GM12801 (cell line): Measurements from ENCODE around the gene GABBR2.

Experiments
- TF ChIP-seq, protein P1 (sequence below): IDR thresholded peaks from one replicate; pipeline ENCODE4 v1.5.1; 2011; ENCODE audit warnings: control low read depth; ENCODE audit not compliant: insufficient read length; ENCODE audit errors: extremely low read depth

GABBR2 gene

DNA sequence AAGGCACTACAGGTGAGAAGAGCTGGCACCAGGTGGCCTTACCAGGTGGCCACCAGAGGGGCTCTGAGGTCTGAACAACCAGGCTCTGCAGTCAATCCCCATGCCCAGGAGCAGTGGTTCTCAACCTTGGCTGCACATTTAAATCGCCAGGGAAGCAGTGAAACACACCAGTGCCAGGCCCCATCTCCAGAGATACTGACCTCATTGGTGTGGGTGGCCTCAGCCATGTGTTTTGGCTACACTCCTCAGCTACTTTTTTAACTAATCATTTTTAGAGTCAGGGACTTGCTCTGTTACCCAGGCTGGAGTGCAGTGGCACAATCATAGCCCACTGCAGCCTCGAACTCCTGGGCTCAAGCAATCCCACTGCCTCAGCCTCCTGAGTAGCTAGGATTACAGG lies 56.0 kb downstream of the GABBR2 start:
- TF ChIP-seq, protein P1, sequence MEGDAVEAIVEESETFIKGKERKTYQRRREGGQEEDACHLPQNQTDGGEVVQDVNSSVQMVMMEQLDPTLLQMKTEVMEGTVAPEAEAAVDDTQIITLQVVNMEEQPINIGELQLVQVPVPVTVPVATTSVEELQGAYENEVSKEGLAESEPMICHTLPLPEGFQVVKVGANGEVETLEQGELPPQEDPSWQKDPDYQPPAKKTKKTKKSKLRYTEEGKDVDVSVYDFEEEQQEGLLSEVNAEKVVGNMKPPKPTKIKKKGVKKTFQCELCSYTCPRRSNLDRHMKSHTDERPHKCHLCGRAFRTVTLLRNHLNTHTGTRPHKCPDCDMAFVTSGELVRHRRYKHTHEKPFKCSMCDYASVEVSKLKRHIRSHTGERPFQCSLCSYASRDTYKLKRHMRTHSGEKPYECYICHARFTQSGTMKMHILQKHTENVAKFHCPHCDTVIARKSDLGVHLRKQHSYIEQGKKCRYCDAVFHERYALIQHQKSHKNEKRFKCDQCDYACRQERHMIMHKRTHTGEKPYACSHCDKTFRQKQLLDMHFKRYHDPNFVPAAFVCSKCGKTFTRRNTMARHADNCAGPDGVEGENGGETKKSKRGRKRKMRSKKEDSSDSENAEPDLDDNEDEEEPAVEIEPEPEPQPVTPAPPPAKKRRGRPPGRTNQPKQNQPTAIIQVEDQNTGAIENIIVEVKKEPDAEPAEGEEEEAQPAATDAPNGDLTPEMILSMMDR = no peak

DNA sequence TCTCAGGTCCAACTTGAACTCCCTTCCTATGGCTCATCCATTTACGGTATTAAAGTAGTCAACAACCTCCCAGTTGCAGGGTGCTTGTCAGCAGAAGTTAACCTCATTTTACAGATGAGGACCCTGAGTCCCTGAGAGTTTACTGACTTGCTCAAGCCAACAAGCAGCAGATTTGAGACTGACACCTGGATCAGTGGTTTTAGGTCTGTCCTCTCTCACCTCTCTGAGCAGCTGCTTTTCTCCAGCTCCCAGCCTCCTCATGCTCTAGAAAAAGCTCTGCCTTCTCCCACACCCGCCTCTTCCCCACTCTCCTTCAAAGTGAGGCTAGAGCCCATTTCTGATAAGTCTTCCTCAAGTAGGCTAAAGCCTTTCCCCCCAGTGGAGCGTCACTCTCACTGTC lies 56.4 kb downstream of the GABBR2 start:
- TF ChIP-seq, protein P1 = no peak

DNA sequence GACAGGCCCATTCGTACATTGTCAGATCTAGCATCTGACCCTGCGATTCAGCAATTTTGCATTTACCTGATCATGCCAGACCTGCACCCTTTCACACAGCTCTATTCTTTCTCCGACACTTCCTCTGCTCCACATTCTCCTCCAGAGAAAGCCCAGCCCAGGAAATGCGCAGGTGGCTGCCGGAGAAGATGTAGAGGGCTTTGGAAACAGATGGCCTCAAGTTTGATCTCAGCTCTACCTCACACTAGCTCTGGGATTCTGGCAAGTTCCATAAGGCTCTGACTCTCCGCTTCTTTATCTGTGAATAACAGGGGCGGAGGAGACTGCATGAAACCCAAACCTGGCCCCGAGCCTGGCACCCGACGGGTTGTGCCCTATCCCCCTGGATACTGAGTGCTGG lies 61.5 kb downstream of the GABBR2 start:
- TF ChIP-seq, protein P1 = no peak

DNA sequence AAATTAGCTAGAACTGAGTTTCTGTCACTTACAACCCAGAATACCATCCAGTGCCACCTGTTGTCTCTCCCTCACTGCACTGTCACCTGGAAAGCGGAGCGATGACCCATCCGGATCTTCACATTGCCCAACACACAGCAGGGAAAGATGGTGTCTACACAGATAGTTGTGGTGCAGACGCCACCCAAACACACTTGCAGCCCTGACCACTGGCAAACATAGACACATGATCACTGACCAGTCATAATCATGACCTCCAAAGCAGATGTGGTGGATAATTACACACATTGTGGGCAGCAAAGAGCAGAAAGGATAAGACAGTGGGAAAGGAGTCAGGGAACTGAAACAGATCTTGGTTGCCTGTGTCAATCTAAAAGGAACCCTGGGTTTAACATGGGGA lies 64.7 kb downstream of the GABBR2 start:
- TF ChIP-seq, protein P1 = no peak

DNA sequence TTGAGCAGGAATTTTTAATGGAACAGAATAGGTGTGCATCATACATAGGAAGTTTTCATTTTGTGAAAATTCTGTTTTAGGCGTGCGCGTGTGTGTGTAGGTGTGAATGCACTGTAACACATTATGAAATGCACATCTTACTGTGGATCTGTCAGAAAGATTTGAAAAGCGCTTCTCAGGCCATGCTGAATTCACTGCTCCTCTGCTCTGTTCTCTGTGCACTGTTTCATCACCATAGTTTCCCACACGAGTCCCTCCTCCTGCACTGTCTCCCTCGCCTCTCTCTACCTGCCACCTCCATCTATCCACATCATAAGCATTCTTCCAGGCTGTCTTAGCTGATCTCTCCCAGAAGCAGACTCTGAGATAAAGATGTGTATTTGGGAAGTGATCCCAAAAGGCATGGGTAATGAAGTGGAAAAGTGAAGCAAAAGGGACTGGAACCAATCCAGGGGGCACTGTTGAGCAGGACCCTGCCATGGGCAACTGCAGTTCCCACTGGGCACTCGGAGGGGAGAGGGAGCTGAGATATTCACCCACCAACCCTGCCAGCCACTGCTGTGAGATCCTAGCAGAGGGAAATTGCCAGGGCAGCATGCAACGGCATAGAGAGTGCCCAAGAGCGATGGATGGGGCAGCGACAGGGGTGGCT lies 65.9 kb downstream of the GABBR2 start:
- TF ChIP-seq, protein P1 = no peak

DNA sequence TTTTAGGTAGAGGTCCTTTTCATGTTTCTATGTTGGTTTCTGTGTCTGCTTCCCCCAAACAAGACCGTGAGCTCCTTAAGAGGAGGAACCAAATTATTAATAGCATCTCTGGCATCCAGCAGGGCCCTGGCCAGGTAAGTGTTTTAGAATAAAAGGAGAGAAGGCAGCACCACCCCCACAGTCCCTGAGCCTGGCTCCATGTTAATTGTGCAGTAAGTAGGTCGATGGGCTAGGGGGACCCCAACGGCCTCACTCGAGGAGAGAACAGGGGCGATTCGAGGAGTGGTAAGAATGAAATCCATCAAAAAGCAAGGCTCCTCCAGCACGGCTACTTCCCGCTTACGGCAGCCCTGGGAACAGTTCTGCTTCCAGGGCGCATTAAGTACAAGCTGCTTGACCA lies 67.0 kb downstream of the GABBR2 start:
- TF ChIP-seq, protein P1 = no peak

DNA sequence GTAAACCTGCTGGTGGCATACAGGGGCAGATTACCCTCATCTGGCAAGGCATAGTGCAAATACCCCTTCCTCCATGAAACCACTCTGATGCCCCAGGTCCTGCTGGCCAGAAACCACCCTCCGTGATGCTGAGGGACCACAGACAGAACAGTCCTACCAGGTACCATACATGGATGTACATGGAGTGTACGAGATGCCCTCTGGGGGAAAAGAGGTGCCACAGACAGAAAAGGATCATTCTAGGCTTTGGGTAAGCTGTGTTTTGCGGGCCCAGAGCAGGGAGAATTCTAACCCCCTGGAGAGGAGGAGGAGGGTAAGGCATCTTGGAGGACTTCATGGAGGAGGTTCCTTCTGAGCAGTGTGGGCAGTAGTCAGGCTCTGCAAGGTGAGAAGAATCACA lies 68.3 kb downstream of the GABBR2 start:
- TF ChIP-seq, protein P1 = no peak
